Measurements from ENCODE around the gene PI3. TPM values are rescaled to one million over a fixed set of nuclear protein-coding genes. Genes with fewer than 3 reads are reported as not detected.

PI3 gene
- total and polyA plus RNA-seq, 5 donors from 2014 or later: not detected

- DNase-seq: no peak
- Histone ChIP-seq H3K27me3 (ENCODE audit: control insufficient read depth, insufficient read depth, low read length) (peaks cover 2% of the 10 kb centered on the region), H3K4me3 (ENCODE audit: low read depth, low read length) (no peak overlapping the region), H3K4me1 (ENCODE audit: control insufficient read depth, insufficient read depth, low read length, poor library complexity, severe bottlenecking) (no peaks in the 10 kb centered on the region), H3K9me3 (ENCODE audit: control insufficient read depth in 2 of 2, low read length in 2 of 2) (no peaks in the 10 kb centered on the region), H3K27ac (ENCODE audit: insufficient read depth, low read length, poor library complexity, severe bottlenecking) (no peak overlapping the region), H3K36me3 (ENCODE audit: control insufficient read depth, insufficient read depth, low read length) (no peaks in the 10 kb centered on the region)
- Mint-ChIP-seq H3K36me3 (no peaks in the 10 kb centered on the region), H3K27ac (no peak overlapping the region), H3K4me3 (no peak overlapping the region), H3K4me1 (no peaks in the 10 kb centered on the region), H3K27me3 (peaks cover 32% of the 10 kb centered on the region), H3K9me3 (peaks cover 0 to 1% (median 0%) of the 10 kb centered on the region in 7 donors)
- no peak for ATAC-seq (ENCODE audit: low read depth in 2 of 2)
Measured at GRCh38 chr20:45218636-45219035, 43.9 kb downstream of the PI3 start.

GRCh38 chr20:45221076-45221475 lies 46.4 kb downstream of the PI3 start, which contains the start of gene SEMG2:
SEMG2 (plus strand) TSS chr20:45221373; CDS start chr20:45221390, 17 bp downstream.
- Histone ChIP-seq H3K27ac (ENCODE audit: insufficient read depth, low read length, poor library complexity, severe bottlenecking) (no peak within 1 kb of the TSS), H3K27me3 (ENCODE audit: control insufficient read depth, insufficient read depth, low read length) (peaks cover 10% of the 10 kb centered on the region), H3K9me3 (ENCODE audit: control insufficient read depth in 2 of 2, low read length in 2 of 2) (no peaks in the 10 kb centered on the region), H3K4me1 (ENCODE audit: control insufficient read depth, insufficient read depth, low read length, poor library complexity, severe bottlenecking) (no peaks in the 10 kb centered on the region), H3K4me3 (ENCODE audit: low read depth, low read length) (no peak within 1 kb of the TSS), H3K36me3 (ENCODE audit: control insufficient read depth, insufficient read depth, low read length) (no peaks in the 10 kb centered on the region)
- no peak for ATAC-seq (ENCODE audit: low read depth in 2 of 2)
- no peak within 1 kb of the TSS for H3K27ac Mint-ChIP-seq
- no peaks in the 10 kb centered on the region for H3K4me1 Mint-ChIP-seq
- DNase-seq: no peak
- peaks cover 43% of the 10 kb centered on the region for H3K27me3 Mint-ChIP-seq
- H3K4me3 Mint-ChIP-seq: no peak within 1 kb of the TSS
- no peaks in the 10 kb centered on the region for H3K36me3 Mint-ChIP-seq
- peaks cover 0 to 1% (median 0%) of the 10 kb centered on the region in 7 donors for H3K9me3 Mint-ChIP-seq

GRCh38 chr20:45223136-45223535 lies 48.4 kb downstream of the PI3 start:
- no peaks in the 10 kb centered on the region for H3K4me1 ChIP-seq (ENCODE audit: control insufficient read depth, insufficient read depth, low read length, poor library complexity, severe bottlenecking)
- Mint-ChIP-seq H3K27me3 (peaks cover 46% of the 10 kb centered on the region), H3K4me1 (no peaks in the 10 kb centered on the region), H3K9me3 (no peaks in the 10 kb centered on the region), H3K4me3 (no peak overlapping the region), H3K36me3 (no peaks in the 10 kb centered on the region), H3K27ac (no peak overlapping the region)
- H3K27ac ChIP-seq (ENCODE audit: insufficient read depth, low read length, poor library complexity, severe bottlenecking): no peak overlapping the region
- H3K4me3 ChIP-seq (ENCODE audit: low read depth, low read length): no peak overlapping the region
- peaks cover 19% of the 10 kb centered on the region for H3K27me3 ChIP-seq (ENCODE audit: control insufficient read depth, insufficient read depth, low read length)
- H3K36me3 ChIP-seq (ENCODE audit: control insufficient read depth, insufficient read depth, low read length): no peaks in the 10 kb centered on the region
- no peaks in the 10 kb centered on the region for H3K9me3 ChIP-seq (ENCODE audit: control insufficient read depth in 2 of 2, low read length in 2 of 2)
- ATAC-seq (ENCODE audit: low read depth in 2 of 2) (no peak), DNase-seq (no peak)

Other genes with a start within 250 kb of the PI3 start
- 10.7 TPM for gene TOMM34, start 214.5 kb upstream of the PI3 start, total RNA-seq
- gene TOMM34, start 214.5 kb upstream of the PI3 start, polyA plus RNA-seq: 10 to 100 TPM; 13.8 to 24.2 (median 23.0) TPM
- 375 TPM for gene STK4, start 208.4 kb upstream of the PI3 start, total RNA-seq
- gene STK4, start 208.4 kb upstream of the PI3 start, polyA plus RNA-seq: 100 to 1,000 TPM; 211 to 254 (median 227) TPM
- not detected for gene KCNS1, start 73.8 kb upstream of the PI3 start, total RNA-seq
- gene KCNS1, start 73.8 kb upstream of the PI3 start, polyA plus RNA-seq: under 1 TPM; 0.09 to 0.20 (median 0.17) TPM
- gene WFDC5, start 59.7 kb upstream of the PI3 start, total RNA-seq: not detected
- gene WFDC5, start 59.7 kb upstream of the PI3 start, polyA plus RNA-seq: not detected
- gene WFDC12, start 50.4 kb upstream of the PI3 start, total RNA-seq: not detected
- gene WFDC12, start 50.4 kb upstream of the PI3 start, polyA plus RNA-seq: not detected
- not detected for gene SEMG1, start 32.1 kb downstream of the PI3 start, total RNA-seq
- not detected for gene SEMG1, start 32.1 kb downstream of the PI3 start, polyA plus RNA-seq
- gene SEMG2, start 46.5 kb downstream of the PI3 start, total RNA-seq: not detected
- not detected for gene SEMG2, start 46.5 kb downstream of the PI3 start, polyA plus RNA-seq
- not detected for gene SLPI, start 79.7 kb downstream of the PI3 start, total RNA-seq
- not detected for gene SLPI, start 79.7 kb downstream of the PI3 start, polyA plus RNA-seq
- gene RBPJL, start 131.9 kb downstream of the PI3 start, total RNA-seq: not detected
- gene RBPJL, start 131.9 kb downstream of the PI3 start, polyA plus RNA-seq: not detected
- gene MATN4, start 133.4 kb downstream of the PI3 start, total RNA-seq: not detected
- under 1 TPM in 1 of 4 donors, not detected in 3; 0.10 TPM for gene MATN4, start 133.4 kb downstream of the PI3 start, polyA plus RNA-seq
- 8.2 TPM for gene SDC4, start 173.5 kb downstream of the PI3 start, total RNA-seq
- 1 to 10 TPM; 2.2 to 6.3 (median 3.7) TPM for gene SDC4, start 173.5 kb downstream of the PI3 start, polyA plus RNA-seq
- gene SYS1, start 188.3 kb downstream of the PI3 start, total RNA-seq: 94.2 TPM
- gene SYS1, start 188.3 kb downstream of the PI3 start, polyA plus RNA-seq: 10 to 100 TPM; 38.4 to 54.3 (median 42.0) TPM
- gene TP53TG5, start 203.4 kb downstream of the PI3 start, total RNA-seq: not detected
- under 1 TPM; 0.18 to 0.56 (median 0.23) TPM for gene TP53TG5, start 203.4 kb downstream of the PI3 start, polyA plus RNA-seq
- gene DBNDD2, start 233.4 kb downstream of the PI3 start, total RNA-seq: 15.1 TPM
- 10 to 100 TPM; 19.5 to 23.5 (median 21.7) TPM for gene DBNDD2, start 233.4 kb downstream of the PI3 start, polyA plus RNA-seq
- gene PIGT, start 241.2 kb downstream of the PI3 start, total RNA-seq: 137 TPM
- 100 to 1,000 TPM in 1 of 4 donors, 10 to 100 TPM in 3; 80.3 to 102 (median 91.7) TPM for gene PIGT, start 241.2 kb downstream of the PI3 start, polyA plus RNA-seq

Data from CD4-positive, CD25-positive, alpha-beta regulatory T cell (primary cell).